H9 (cell line): ENCODE data around the gene NUMBL. TPM values are rescaled to one million over a fixed set of nuclear protein-coding genes. Genes with fewer than 3 reads are reported as not detected.

Source experiments
- DNase-seq: peaks from one replicate; pipeline ENCODE4 v3.0.0-alpha.2; 2017
- H2AFZ ChIP-seq: one replicate; pipeline ENCODE4 v1.6.1; 2013; ENCODE audit warnings: mild to moderate bottlenecking, low read length, control low read depth, moderate library complexity
- H2AK5ac ChIP-seq: 2 replicates; pipeline ENCODE4 v1.6.1; 2013; ENCODE audit warnings: low read length, control low read depth, mixed read lengths; ENCODE audit not compliant: insufficient read length
- H2BK120ac ChIP-seq: one replicate; pipeline ENCODE4 v1.6.1; 2013; ENCODE audit warnings: low read depth, mild to moderate bottlenecking, low read length, control low read depth, inconsistent platforms; ENCODE audit not compliant: poor library complexity, severe bottlenecking
- H2BK12ac ChIP-seq: 2 replicates; pipeline ENCODE4 v1.6.1; 2013; ENCODE audit warnings: low read length, control low read depth, mixed read lengths, low read depth; ENCODE audit not compliant: insufficient read length
- H2BK15ac ChIP-seq: 2 replicates; pipeline ENCODE4 v1.6.1; 2013; ENCODE audit warnings: low read depth, low read length, control low read depth
- H2BK20ac ChIP-seq: one replicate; pipeline ENCODE4 v1.6.1; 2013; ENCODE audit warnings: low read depth, mild to moderate bottlenecking, low read length, control low read depth, inconsistent platforms; ENCODE audit not compliant: poor library complexity, severe bottlenecking
- H2BK5ac ChIP-seq: 2 replicates; pipeline ENCODE4 v1.6.1; 2013; ENCODE audit warnings: low read length, control low read depth, mixed read lengths; ENCODE audit not compliant: insufficient read length
- H3K14ac ChIP-seq: 2 replicates; pipeline ENCODE4 v1.6.1; 2013; ENCODE audit warnings: low read length, control low read depth; ENCODE audit not compliant: insufficient read depth
- H3K18ac ChIP-seq: 2 replicates; pipeline ENCODE4 v1.6.1; 2013; ENCODE audit warnings: low read depth, mild to moderate bottlenecking, mixed read lengths, low read length, control low read depth; ENCODE audit not compliant: insufficient read length
- H3K23ac ChIP-seq: 2 replicates; pipeline ENCODE4 v1.6.1; 2013; ENCODE audit warnings: low read length, control low read depth, mixed read lengths, low read depth; ENCODE audit not compliant: insufficient read length
- H3K23me2 ChIP-seq: 2 replicates; pipeline ENCODE4 v1.6.1; 2013; ENCODE audit warnings: low read depth, mild to moderate bottlenecking, mixed read lengths, low read length, control low read depth; ENCODE audit not compliant: insufficient read length, poor library complexity, severe bottlenecking
- H3K27ac ChIP-seq: 2 replicates; pipeline ENCODE4 v1.5.1; 2013; ENCODE audit warnings: low read length, control low read depth, mixed read lengths, low read depth; ENCODE audit not compliant: insufficient read length
- H3K27me3 ChIP-seq: 2 replicates; pipeline ENCODE4 v1.6.1; 2013; ENCODE audit warnings: low read length, control low read depth, inconsistent platforms; ENCODE audit not compliant: insufficient read depth
- H3K4ac ChIP-seq: 2 replicates; pipeline ENCODE4 v1.6.1; 2013; ENCODE audit warnings: low read depth, mild to moderate bottlenecking, control low read depth, inconsistent platforms, low read length, moderate library complexity
- H3K4me1 ChIP-seq: 2 replicates; pipeline ENCODE4 v1.6.1; 2013; ENCODE audit warnings: low read length, control low read depth, inconsistent platforms; ENCODE audit not compliant: insufficient read depth
- H3K4me2 ChIP-seq: 2 replicates; pipeline ENCODE4 v1.6.1; 2013; ENCODE audit warnings: low read length, control low read depth, mixed read lengths; ENCODE audit not compliant: insufficient read length, insufficient read depth
- H3K56ac ChIP-seq: 2 replicates; pipeline ENCODE4 v1.6.1; 2013; ENCODE audit warnings: low read depth, mild to moderate bottlenecking, mixed read lengths, low read length, control low read depth; ENCODE audit not compliant: insufficient read length
- H3K79me1 ChIP-seq: 2 replicates; pipeline ENCODE4 v1.6.1; 2013; ENCODE audit warnings: low read depth, mild to moderate bottlenecking, moderate library complexity, low read length, control low read depth, inconsistent platforms; ENCODE audit not compliant: insufficient read depth, poor library complexity, severe bottlenecking
- H3K79me2 ChIP-seq: 2 replicates; pipeline ENCODE4 v1.6.1; 2013; ENCODE audit warnings: low read length, control low read depth, inconsistent platforms; ENCODE audit not compliant: insufficient read depth
- H3K9ac ChIP-seq: 2 replicates; pipeline ENCODE4 v1.6.1; 2013; ENCODE audit warnings: low read length, control low read depth, mixed read lengths; ENCODE audit not compliant: insufficient read length; ENCODE audit errors: extremely low read depth
- H3K9me3 ChIP-seq: one replicate; pipeline ENCODE4 v1.6.1; 2013; ENCODE audit warnings: low read depth, low read length, inconsistent platforms; ENCODE audit not compliant: control insufficient read depth
- H3T11ph ChIP-seq: one replicate; pipeline ENCODE4 v1.6.1; 2013; ENCODE audit warnings: mild to moderate bottlenecking, low read length, control low read depth, inconsistent platforms
- H4K20me1 ChIP-seq: one replicate; pipeline ENCODE4 v1.6.1; 2013; ENCODE audit not compliant: control insufficient read depth, insufficient read length, insufficient read depth
- H4K5ac ChIP-seq: 2 replicates; pipeline ENCODE4 v1.6.1; 2013; ENCODE audit warnings: low read depth, mild to moderate bottlenecking, mixed read lengths, low read length, control low read depth; ENCODE audit not compliant: insufficient read length
- H4K8ac ChIP-seq: replicated peaks from 2 replicates; pipeline ENCODE4 v1.6.1; 2013; ENCODE audit warnings: low read length, control low read depth, mixed read lengths, low read depth; ENCODE audit not compliant: insufficient read length
- H4K91ac ChIP-seq: 2 replicates; pipeline ENCODE4 v1.6.1; 2013; ENCODE audit warnings: low read depth, mild to moderate bottlenecking, moderate library complexity, mixed read lengths, low read length, control low read depth; ENCODE audit not compliant: insufficient read length
- H3K27ac Mint-ChIP-seq, 3 experiments: 2 replicates in 2 of 3; 3 replicates in 1 of 3; pipeline ENCODE4 v1.8.0; 2020 to 2021; ENCODE audit warnings: mixed read lengths in 3 of 3, mild to moderate bottlenecking in 1 of 3, moderate library complexity in 1 of 3
- H3K27me3 Mint-ChIP-seq: 2 replicates; pipeline ENCODE4 v1.8.0; 2021; ENCODE audit warnings: low read depth, mild to moderate bottlenecking, moderate library complexity, mixed read lengths
- H3K36me3 Mint-ChIP-seq, 3 experiments: 2 replicates in 2 of 3; 3 replicates in 1 of 3; pipeline ENCODE4 v1.8.0; 2020 to 2021; ENCODE audit warnings: low read depth in 3 of 3, mixed read lengths in 3 of 3; ENCODE audit not compliant: insufficient read depth in 1 of 3
- H3K4me1 Mint-ChIP-seq, 2 experiments: 2 replicates each; pipeline ENCODE4 v1.8.0; 2020; ENCODE audit warnings: mixed read lengths in 2 of 2
- H3K4me3 Mint-ChIP-seq, 2 experiments: 2 replicates in 1 of 2; 3 replicates in 1 of 2; pipeline ENCODE4 v1.8.0; 2020 to 2021; ENCODE audit warnings: mild to moderate bottlenecking in 2 of 2, mixed read lengths in 2 of 2, moderate library complexity in 1 of 2
- H3K9me3 Mint-ChIP-seq, 2 experiments: 2 replicates in 1 of 2; 3 replicates in 1 of 2; pipeline ENCODE4 v1.8.0; 2020; ENCODE audit warnings: mild to moderate bottlenecking in 2 of 2, mixed read lengths in 2 of 2, moderate library complexity in 1 of 2
- CTCF ChIP-seq: fragments of 200-600 bp; sonication (generic); conservative IDR thresholded peaks from 3 replicates; pipeline ENCODE4 v1.8.0; 2021; ENCODE audit warnings: antibody characterized with exemption, mild to moderate bottlenecking
- WGBS: extraction: QIAGEN DNeasy Blood & Tissue Kit; methylation state at CpG from one replicate; pipeline ENCODE4 v1.1.7; 2013; ENCODE audit warnings: missing lambda C conversion rate, low lambda C conversion rate, mixed read lengths; ENCODE audit not compliant: insufficient read length; ENCODE audit errors: extremely low coverage; 5-methylcytosine and 5-hydroxymethylcytosine counted together
- total RNA-seq: library from RNA; stranded (reverse); gene quantifications from 2 replicates; pipeline ENCODE4 v1.2.1, GENCODE V29; 2021

NUMBL gene
- total RNA-seq, 1 experiment from 2014 or later = 34.5 TPM

GRCh38 chr19:40627486-40628279, 62.8 kb downstream of the NUMBL start:
- H3K4me1 Mint-ChIP-seq = peaks cover 31 to 39% of the 10 kb centered on the region in 2 experiments
- H3K9me3 ChIP-seq = no peaks in the 10 kb centered on the region
- H2BK12ac ChIP-seq = no peak overlapping the region
- H3K4me1 ChIP-seq = peaks cover 3% of the 10 kb centered on the region; the same call in 1 of the 2 replicates
- no peak overlapping the region for H4K91ac ChIP-seq
- no peak overlapping the region for H3K14ac ChIP-seq
- peak; percentile 64 for DNase-seq
- H2AFZ ChIP-seq = no peak overlapping the region
- no peaks in the 10 kb centered on the region for H3K79me1 ChIP-seq
- no peak overlapping the region for H3K4me3 Mint-ChIP-seq
- no peak overlapping the region for H2AK5ac ChIP-seq
- H2BK5ac ChIP-seq = no peak overlapping the region
- no peaks in the 10 kb centered on the region for H4K20me1 ChIP-seq
- H3T11ph ChIP-seq = no peak overlapping the region
- H3K36me3 Mint-ChIP-seq = peaks cover 22 to 56% (median 49%) of the 10 kb centered on the region in 3 experiments; a peak in 6 of 7 replicates
- H3K79me2 ChIP-seq = no peaks in the 10 kb centered on the region
- H3K23me2 ChIP-seq = no peaks in the 10 kb centered on the region
- no peak overlapping the region for H3K23ac ChIP-seq
- H3K27ac Mint-ChIP-seq = peak overlapping the region; percentile 3 to 53 (median 23); a peak in 3 of 7 replicates
- peaks cover 0 to 3% of the 10 kb centered on the region in 2 experiments; a peak in 2 of 5 replicates for H3K9me3 Mint-ChIP-seq
- no peak for TF ChIP-seq CTCF
- H3K27ac ChIP-seq = no peak overlapping the region
- no peaks in the 10 kb centered on the region; the same call in 1 of the 2 replicates for H3K27me3 Mint-ChIP-seq
- H3K18ac ChIP-seq = no peak overlapping the region
- H3K4me2 ChIP-seq = no peak overlapping the region
- H2BK20ac ChIP-seq = no peak overlapping the region
- no CpG with 5 or more reads among the region's 39 CpGs for WGBS
- H2BK120ac ChIP-seq = no peak overlapping the region
- no peak overlapping the region for H3K56ac ChIP-seq
- H4K8ac ChIP-seq = no peak overlapping the region
- no peak overlapping the region for H4K5ac ChIP-seq
- no peak overlapping the region for H3K9ac ChIP-seq
- H3K27me3 ChIP-seq = no peaks in the 10 kb centered on the region
- no peak overlapping the region for H3K4ac ChIP-seq
- H2BK15ac ChIP-seq = no peak overlapping the region
